Trophoblast cell (in vitro differentiated cells and primary cell): ENCODE data around the gene MAEL.
A peak's percentile ranks its signal among the peaks of the same experiment; 100 is the strongest.

ENCODE experiments used
- DNase-seq, 2 donors: peaks; one replicate each; pipeline ENCODE4 v3.0.0-alpha.2; 2016
- H2AFZ ChIP-seq: 2 replicates; pipeline ENCODE4 v1.6.1; 2013; ENCODE audit warnings: low read length, moderate library complexity, mild to moderate bottlenecking; ENCODE audit not compliant: insufficient read depth, poor library complexity
- H2AK5ac ChIP-seq: 2 replicates; pipeline ENCODE4 v1.6.1; 2013; ENCODE audit warnings: mild to moderate bottlenecking, low read length
- H2BK120ac ChIP-seq: 2 replicates; pipeline ENCODE4 v1.6.1; 2013; ENCODE audit warnings: low read length, mild to moderate bottlenecking, moderate library complexity; ENCODE audit not compliant: insufficient read depth, poor library complexity
- H2BK12ac ChIP-seq: 2 replicates; pipeline ENCODE4 v1.6.1; 2013; ENCODE audit warnings: mild to moderate bottlenecking, low read length, moderate library complexity
- H2BK5ac ChIP-seq: 2 replicates; pipeline ENCODE4 v1.6.1; 2013; ENCODE audit warnings: low read length, low read depth, moderate library complexity, mild to moderate bottlenecking; ENCODE audit not compliant: poor library complexity
- H3K14ac ChIP-seq: 2 replicates; pipeline ENCODE4 v1.6.1; 2013; ENCODE audit warnings: mild to moderate bottlenecking, low read length
- H3K18ac ChIP-seq: 2 replicates; pipeline ENCODE4 v1.6.1; 2013; ENCODE audit warnings: mild to moderate bottlenecking, low read length
- H3K23ac ChIP-seq: 2 replicates; pipeline ENCODE4 v1.6.1; 2013; ENCODE audit warnings: low read length
- H3K27ac ChIP-seq: 2 replicates; pipeline ENCODE4 v1.5.1; 2013; ENCODE audit warnings: low read depth, mild to moderate bottlenecking, inconsistent platforms, low read length, moderate library complexity
- H3K27me3 ChIP-seq: 2 replicates; pipeline ENCODE4 v1.6.1; 2013; ENCODE audit warnings: inconsistent platforms, mild to moderate bottlenecking, low read length, moderate library complexity; ENCODE audit not compliant: insufficient read depth
- H3K36me3 ChIP-seq, 2 experiments: 1 replicate in 1 of 2; 2 replicates in 1 of 2; pipeline ENCODE4 v1.6.1; 2013; ENCODE audit warnings: low read length in 2 of 2, mild to moderate bottlenecking in 2 of 2, moderate library complexity in 1 of 2; ENCODE audit not compliant: insufficient read depth in 2 of 2, control insufficient read depth in 1 of 2
- H3K4ac ChIP-seq: 2 replicates; pipeline ENCODE4 v1.6.1; 2013; ENCODE audit warnings: low read depth, mild to moderate bottlenecking, low read length, moderate library complexity
- H3K4me1 ChIP-seq, 2 experiments: 1 replicate in 1 of 2; 2 replicates in 1 of 2; pipeline ENCODE4 v1.6.1; 2013; ENCODE audit warnings: low read length in 2 of 2, mild to moderate bottlenecking in 2 of 2, moderate library complexity in 1 of 2; ENCODE audit not compliant: insufficient read depth in 2 of 2, control insufficient read depth in 1 of 2
- H3K4me2 ChIP-seq: 2 replicates; pipeline ENCODE4 v1.6.1; 2013; ENCODE audit warnings: inconsistent platforms, mild to moderate bottlenecking, low read length, moderate library complexity
- H3K4me3 ChIP-seq: 2 replicates; pipeline ENCODE4 v1.5.1; 2013; ENCODE audit warnings: mild to moderate bottlenecking, low read depth, low read length, inconsistent platforms
- H3K79me1 ChIP-seq: one replicate; pipeline ENCODE4 v1.6.1; 2013; ENCODE audit warnings: low read length
- H3K79me2 ChIP-seq: 2 replicates; pipeline ENCODE4 v1.6.1; 2013; ENCODE audit warnings: low read length, mild to moderate bottlenecking; ENCODE audit not compliant: control insufficient read depth, insufficient read depth, poor library complexity
- H3K9ac ChIP-seq: 2 replicates; pipeline ENCODE4 v1.6.1; 2013; ENCODE audit warnings: mild to moderate bottlenecking, low read length
- H3K9me3 ChIP-seq: 2 replicates; pipeline ENCODE4 v1.6.1; 2013; ENCODE audit warnings: low read depth, mild to moderate bottlenecking, control low read depth, inconsistent platforms, low read length; ENCODE audit not compliant: insufficient read depth
- H4K12ac ChIP-seq: 2 replicates; pipeline ENCODE4 v1.6.1; 2013; ENCODE audit warnings: low read depth, mild to moderate bottlenecking, low read length, moderate library complexity
- H4K8ac ChIP-seq: 2 replicates; pipeline ENCODE4 v1.6.1; 2013; ENCODE audit warnings: low read depth, mild to moderate bottlenecking, low read length, moderate library complexity
- H4K91ac ChIP-seq: one replicate; pipeline ENCODE4 v1.6.1; 2013; ENCODE audit warnings: low read depth, mild to moderate bottlenecking, low read length, moderate library complexity
- WGBS: extraction: QIAGEN DNeasy Blood & Tissue Kit; methylation state at CpG from one replicate; pipeline ENCODE4 v1.1.7; 2013; ENCODE audit warnings: missing lambda C conversion rate; ENCODE audit not compliant: insufficient read length, insufficient coverage; ENCODE audit errors: extremely low coverage; 5-methylcytosine and 5-hydroxymethylcytosine counted together

Gene MAEL

DNA sequence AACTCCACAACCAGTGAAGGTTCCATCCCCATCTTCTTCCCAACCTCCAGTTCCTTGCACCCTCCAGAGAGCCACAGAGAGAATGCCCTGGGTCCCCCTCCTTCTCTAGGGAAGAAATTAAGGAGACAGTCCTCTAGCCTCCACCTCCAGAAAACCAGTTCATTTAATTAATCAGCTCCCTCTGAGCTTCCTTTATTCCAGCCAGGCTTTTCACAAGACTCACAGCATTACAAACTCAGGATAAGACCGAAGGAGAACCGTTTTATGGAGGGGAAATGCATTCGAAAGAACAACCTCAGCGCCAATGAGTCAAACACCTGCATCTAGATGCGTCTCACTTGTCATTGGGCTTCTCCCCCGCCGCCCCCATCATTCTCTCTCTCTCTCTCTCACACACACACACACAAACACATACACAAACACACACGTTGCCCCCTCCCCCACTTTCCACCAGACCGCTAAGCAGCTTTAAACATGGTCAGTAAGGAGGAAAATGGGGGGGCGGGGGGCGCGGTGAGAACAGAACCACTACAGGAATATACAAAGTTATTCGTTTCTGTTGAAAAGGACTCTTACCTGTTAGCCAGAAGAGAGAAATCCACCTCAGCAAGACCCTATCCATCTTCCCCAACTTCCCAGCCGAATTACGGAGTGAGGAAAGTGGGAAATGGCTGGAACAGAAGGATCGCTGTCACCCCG is 14.3 kb upstream of the MAEL start:
- H4K91ac ChIP-seq, result no peak overlapping the region
- no peak overlapping the region for H2BK120ac ChIP-seq
- H2AFZ ChIP-seq, result peak overlapping the region; percentile 35
- no peak overlapping the region for H2BK12ac ChIP-seq
- no peak for DNase-seq
- H4K8ac ChIP-seq, result no peak overlapping the region
- H3K9ac ChIP-seq, result no peak overlapping the region
- no peak overlapping the region for H3K14ac ChIP-seq
- no peaks in the 10 kb centered on the region for H3K4me1 ChIP-seq
- H3K18ac ChIP-seq, result no peak overlapping the region
- no peak overlapping the region for H2BK5ac ChIP-seq
- H3K23ac ChIP-seq, result no peak overlapping the region
- no CpG with 5 or more reads among the region's 17 CpGs for WGBS
- H3K4me3 ChIP-seq, result no peak overlapping the region
- peak overlapping the region; percentile 98 for H3K4me2 ChIP-seq
- peaks cover 3% of the 10 kb centered on the region for H3K79me1 ChIP-seq
- H3K27me3 ChIP-seq, result peaks cover 40% of the 10 kb centered on the region
- peaks cover 3% of the 10 kb centered on the region for H3K79me2 ChIP-seq
- no peak overlapping the region for H3K4ac ChIP-seq
- no peaks in the 10 kb centered on the region for H3K9me3 ChIP-seq
- H3K36me3 ChIP-seq, result no peaks in the 10 kb centered on the region
- H4K12ac ChIP-seq, result no peak overlapping the region
- no peak overlapping the region for H2AK5ac ChIP-seq
- H3K27ac ChIP-seq, result no peak overlapping the region

DNA sequence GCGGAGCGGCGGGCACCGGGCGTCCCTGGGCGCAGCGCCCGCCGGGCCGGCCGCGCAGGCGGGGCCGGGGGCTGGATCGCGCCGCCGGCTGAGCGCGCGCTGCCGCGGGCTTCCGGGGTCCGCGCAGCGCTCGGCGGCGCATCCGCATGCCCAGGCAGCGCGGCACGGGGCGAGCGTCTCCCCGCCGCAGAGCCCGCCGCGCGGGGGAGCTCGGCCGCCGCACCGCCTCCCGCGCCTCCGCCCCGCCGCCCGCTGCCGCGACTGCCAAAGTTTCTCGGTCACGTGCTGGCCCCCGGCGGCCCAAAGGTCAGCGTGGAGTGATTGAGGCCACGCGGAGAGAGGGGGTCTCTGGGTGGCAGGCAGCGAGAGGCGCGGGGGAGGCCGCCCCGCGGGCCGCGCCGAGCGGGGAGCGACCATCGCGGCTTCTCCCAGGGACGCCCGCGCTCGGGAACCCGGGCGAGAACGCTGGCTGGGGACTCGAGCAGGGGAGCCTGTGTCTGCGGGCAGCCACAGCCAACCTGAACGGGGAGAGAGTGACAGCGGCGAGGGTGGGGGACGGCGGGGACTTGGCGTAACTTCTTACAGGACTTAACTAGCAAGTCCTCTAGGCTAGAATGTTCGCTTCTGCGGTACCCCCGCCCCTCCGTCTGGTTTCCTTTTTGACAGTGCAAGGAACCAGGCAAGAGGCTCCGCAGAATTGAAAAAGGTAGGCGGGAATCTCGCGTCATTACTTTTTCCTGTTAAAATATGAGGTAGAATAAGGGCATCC is 13.5 kb upstream of the MAEL start, which contains the start of gene ILDR2:
ILDR2 (minus strand) TSS at position 180 of the 769 bp plus-strand sequence. CDS start 272 bp downstream, outside the sequence.
- H3K4ac ChIP-seq, result no peak within 1 kb of the TSS
- no peaks in the 10 kb centered on the region for H3K4me1 ChIP-seq
- H3K9me3 ChIP-seq, result no peaks in the 10 kb centered on the region
- H3K18ac ChIP-seq, result no peak within 1 kb of the TSS
- peaks cover 3% of the 10 kb centered on the region for H3K79me2 ChIP-seq
- peak; percentile 14 to 58 for DNase-seq
- H3K36me3 ChIP-seq, result no peaks in the 10 kb centered on the region
- H2BK5ac ChIP-seq, result no peak within 1 kb of the TSS
- no peak within 1 kb of the TSS for H2BK12ac ChIP-seq
- no CpG with 5 or more reads among the region's 97 CpGs for WGBS
- H4K91ac ChIP-seq, result peak within 1 kb of the TSS; percentile 8
- no peak within 1 kb of the TSS for H4K12ac ChIP-seq
- H3K23ac ChIP-seq, result no peak within 1 kb of the TSS
- H3K79me1 ChIP-seq, result peaks cover 3% of the 10 kb centered on the region
- H3K4me3 ChIP-seq, result peak within 1 kb of the TSS; percentile 80
- peak within 1 kb of the TSS; percentile 22 for H4K8ac ChIP-seq
- H2AFZ ChIP-seq, result peak within 1 kb of the TSS; percentile 79
- H3K27ac ChIP-seq, result no peak within 1 kb of the TSS
- H2AK5ac ChIP-seq, result no peak within 1 kb of the TSS
- H3K27me3 ChIP-seq, result peaks cover 40% of the 10 kb centered on the region
- no peak within 1 kb of the TSS for H2BK120ac ChIP-seq
- peak within 1 kb of the TSS; percentile 98 for H3K4me2 ChIP-seq
- H3K9ac ChIP-seq, result no peak within 1 kb of the TSS
- peak within 1 kb of the TSS; percentile 20 for H3K14ac ChIP-seq

DNA sequence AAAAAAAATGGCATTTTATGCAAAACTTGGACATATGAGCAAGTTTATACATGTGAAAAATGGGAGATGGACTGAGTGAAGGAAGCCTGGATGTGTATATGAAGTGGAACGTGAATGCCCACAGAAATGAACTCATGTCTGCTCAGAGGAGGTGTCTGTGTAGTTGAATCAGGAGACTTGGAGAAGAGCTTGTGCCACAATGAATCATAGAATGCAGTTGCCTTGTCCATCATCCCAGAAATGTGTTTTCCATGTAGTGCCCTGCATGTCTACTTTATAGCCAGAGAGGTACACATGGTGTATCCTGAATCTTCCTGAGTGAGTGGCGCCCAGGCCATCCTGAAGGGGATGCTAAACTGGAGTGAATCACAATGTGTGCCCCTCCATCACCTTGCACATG is 11.1 kb upstream of the MAEL start:
- H3K4me3 ChIP-seq, result no peak overlapping the region
- no peak overlapping the region for H3K4ac ChIP-seq
- WGBS, result no CpG with 5 or more reads among the region's 2 CpGs

DNA sequence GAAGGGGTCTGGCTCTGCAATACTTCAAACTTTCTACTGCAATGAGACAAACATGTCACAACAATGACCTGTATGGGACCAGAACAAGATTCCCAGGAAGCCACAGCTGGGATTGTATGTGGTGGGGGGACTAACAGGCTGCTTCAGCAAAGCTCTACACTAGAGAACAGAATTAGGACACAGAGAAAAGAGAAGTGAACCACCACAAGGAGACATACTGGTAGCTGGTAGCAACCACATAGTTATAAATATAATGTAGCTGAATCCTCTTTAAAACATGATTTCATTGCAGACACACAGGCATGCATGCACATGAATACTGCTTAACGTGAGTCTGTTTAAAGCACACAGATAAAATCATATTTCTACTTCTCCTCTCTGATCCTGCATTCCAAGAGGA is 10.3 kb upstream of the MAEL start:
- Histone ChIP-seq H3K4me3 (no peak overlapping the region), H3K9me3 (no peaks in the 10 kb centered on the region), H4K91ac (no peak overlapping the region), H3K9ac (no peak overlapping the region), H2BK120ac (no peak overlapping the region), H2AK5ac (no peak overlapping the region), H3K18ac (no peak overlapping the region), H3K4me2 (no peak overlapping the region), H3K36me3 (no peaks in the 10 kb centered on the region), H3K79me1 (peaks cover 3% of the 10 kb centered on the region), H2BK5ac (no peak overlapping the region), H2AFZ (no peak overlapping the region), H2BK12ac (no peak overlapping the region), H4K8ac (no peak overlapping the region), H4K12ac (no peak overlapping the region), H3K27ac (no peak overlapping the region), H3K4me1 (no peaks in the 10 kb centered on the region), H3K27me3 (peaks cover 29% of the 10 kb centered on the region), H3K4ac (no peak overlapping the region), H3K14ac (no peak overlapping the region), H3K79me2 (peaks cover 3% of the 10 kb centered on the region), H3K23ac (no peak overlapping the region)
- DNase-seq, result no peak
- WGBS, result no CpG with 5 or more reads among the region's 1 CpG

More for the DNA sequence above, 11.1 kb upstream of the MAEL start:
- Histone ChIP-seq H2BK5ac (no peak overlapping the region), H2AK5ac (no peak overlapping the region), H3K79me1 (peaks cover 3% of the 10 kb centered on the region), H3K9ac (no peak overlapping the region), H3K4me1 (no peaks in the 10 kb centered on the region), H3K18ac (no peak overlapping the region), H4K91ac (no peak overlapping the region), H4K12ac (no peak overlapping the region), H3K9me3 (no peaks in the 10 kb centered on the region), H3K14ac (no peak overlapping the region), H3K23ac (no peak overlapping the region), H3K27ac (no peak overlapping the region), H2BK12ac (no peak overlapping the region), H2BK120ac (no peak overlapping the region), H3K36me3 (no peaks in the 10 kb centered on the region), H3K79me2 (peaks cover 3% of the 10 kb centered on the region), H2AFZ (no peak overlapping the region), H3K4me2 (no peak overlapping the region), H3K27me3 (peaks cover 36% of the 10 kb centered on the region), H4K8ac (no peak overlapping the region)
- no peak for DNase-seq
